A673 (cell line): ENCODE results near the gene POLR1E.

Experiments used
- CTCF ChIP-seq: fragments of 300-800, 200-600 bp; sonication (generic); conservative IDR thresholded peaks from 2 replicates; pipeline ENCODE4 v1.5.1; 2017; ENCODE audit warnings: low read depth, mild to moderate bottlenecking, antibody characterized with exemption, low read length, moderate library complexity, mixed read lengths
- EZH2 ChIP-seq: fragments of 200-600 bp; sonication (generic); IDR thresholded peaks from 2 replicates; pipeline ENCODE4 v1.6.1; 2017; ENCODE audit warnings: borderline replicate concordance, low read depth, mild to moderate bottlenecking, mixed read lengths, antibody characterized with exemption, low read length; ENCODE audit not compliant: poor library complexity, severe bottlenecking

- TF ChIP-seq CTCF (no peak), EZH2 (no peak)
Observed at GRCh38 chr9:37480759-37481158, 5.0 kb upstream of the POLR1E start.
